ENCODE results near the gene ZNF273. TPM values are rescaled to one million over a fixed set of nuclear protein-coding genes. Genes with fewer than 3 reads are reported as not detected.

ZNF273 gene
- total RNA-seq, 1 donor, result 3.9 TPM

DNA sequence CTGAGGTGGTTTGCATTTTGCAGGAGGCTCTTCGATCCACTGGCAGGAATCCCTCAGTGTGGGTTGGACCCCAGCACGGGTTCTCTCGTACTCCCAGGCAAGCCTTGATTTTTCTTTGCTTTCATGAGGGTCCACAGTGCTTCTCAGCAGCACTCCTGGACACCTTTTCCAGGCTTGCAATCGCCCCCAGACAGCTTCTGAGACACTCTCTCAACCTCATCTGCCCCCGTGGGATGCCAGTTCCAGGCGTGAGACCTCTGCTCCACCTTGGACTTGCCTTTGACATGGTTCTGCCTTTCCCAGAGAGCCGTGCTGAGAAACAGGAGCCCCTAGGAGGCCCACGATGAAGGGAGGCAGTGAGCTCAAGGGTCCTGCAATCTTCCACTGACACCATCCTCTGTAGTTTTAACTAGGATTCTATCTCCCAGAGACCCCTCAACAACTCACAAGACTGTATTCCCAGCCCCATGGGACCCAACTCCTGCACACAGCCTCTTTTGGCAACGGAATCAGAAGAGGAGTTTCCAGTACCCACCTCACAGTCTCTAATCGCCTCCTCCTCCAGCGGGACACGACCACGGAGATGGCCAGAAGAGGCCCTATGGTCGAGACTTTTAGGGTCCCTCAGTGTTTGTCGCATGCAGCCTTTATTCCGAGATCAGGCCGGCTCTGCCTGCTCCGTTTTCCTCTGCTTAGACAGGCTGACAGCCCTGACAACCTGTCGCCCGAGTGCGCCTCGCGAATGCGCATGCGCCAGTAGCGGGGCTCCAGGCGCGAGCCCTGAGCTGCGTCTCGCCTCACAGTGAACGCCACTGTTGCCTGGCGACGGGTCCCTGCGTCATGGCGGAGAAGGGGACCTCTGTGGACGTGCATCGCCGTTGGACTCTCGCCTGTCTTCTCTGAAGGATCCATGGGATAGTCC is 26.0 kb upstream of the ZNF273 start:
- peak; percentile 5 for DNase-seq (ENCODE audit: low read depth)
- peak overlapping the region; percentile 43 for H3K4me3 ChIP-seq (ENCODE audit: low read depth, low read length)

DNA sequence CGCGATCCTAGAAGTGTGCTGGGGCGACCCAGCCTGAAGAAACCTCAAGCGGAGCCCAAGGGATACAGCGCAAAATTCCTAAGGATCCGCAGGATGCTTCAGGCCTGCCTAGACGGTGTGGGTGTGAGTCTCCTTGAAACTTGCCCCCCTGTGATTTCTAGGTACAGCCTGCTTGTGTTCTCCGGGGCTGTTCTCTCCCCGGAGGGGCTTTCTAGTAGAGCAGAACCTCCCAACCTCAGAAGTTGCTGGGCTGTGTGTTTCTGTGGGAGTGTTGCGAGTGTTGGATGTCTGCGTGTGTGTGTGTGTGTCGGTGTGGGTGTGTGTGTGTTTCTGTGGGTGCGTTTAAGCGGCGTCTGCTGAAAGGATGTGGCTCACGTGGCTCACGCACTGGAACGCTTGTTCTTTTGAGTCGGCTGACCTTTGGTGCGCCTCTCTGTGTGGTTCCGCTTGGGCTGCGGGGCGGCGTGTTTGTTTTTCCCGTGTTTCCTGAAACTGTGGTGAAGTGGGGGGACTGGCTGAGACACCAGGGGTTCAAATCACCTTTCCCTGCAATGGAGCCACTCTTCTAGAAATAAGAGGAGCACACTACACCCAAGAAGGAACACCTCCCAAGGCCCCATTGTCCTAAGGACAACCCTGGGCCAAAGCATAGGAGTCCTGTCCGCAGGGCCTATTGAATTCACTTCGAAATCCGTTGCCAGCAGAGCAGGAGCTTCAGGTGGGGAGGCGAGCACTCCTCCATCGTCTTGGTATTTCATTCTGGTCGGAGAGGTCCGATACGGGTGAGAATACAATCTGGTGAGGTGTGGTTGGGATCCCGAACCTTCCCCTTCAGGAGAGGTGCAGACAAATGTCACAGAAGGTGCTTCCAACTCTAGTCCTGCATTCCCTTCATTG is 25.1 kb upstream of the ZNF273 start:
- no peak for DNase-seq (ENCODE audit: low read depth)
- no peak overlapping the region for H3K4me3 ChIP-seq (ENCODE audit: low read depth, low read length)
- TF ChIP-seq, protein P1, sequence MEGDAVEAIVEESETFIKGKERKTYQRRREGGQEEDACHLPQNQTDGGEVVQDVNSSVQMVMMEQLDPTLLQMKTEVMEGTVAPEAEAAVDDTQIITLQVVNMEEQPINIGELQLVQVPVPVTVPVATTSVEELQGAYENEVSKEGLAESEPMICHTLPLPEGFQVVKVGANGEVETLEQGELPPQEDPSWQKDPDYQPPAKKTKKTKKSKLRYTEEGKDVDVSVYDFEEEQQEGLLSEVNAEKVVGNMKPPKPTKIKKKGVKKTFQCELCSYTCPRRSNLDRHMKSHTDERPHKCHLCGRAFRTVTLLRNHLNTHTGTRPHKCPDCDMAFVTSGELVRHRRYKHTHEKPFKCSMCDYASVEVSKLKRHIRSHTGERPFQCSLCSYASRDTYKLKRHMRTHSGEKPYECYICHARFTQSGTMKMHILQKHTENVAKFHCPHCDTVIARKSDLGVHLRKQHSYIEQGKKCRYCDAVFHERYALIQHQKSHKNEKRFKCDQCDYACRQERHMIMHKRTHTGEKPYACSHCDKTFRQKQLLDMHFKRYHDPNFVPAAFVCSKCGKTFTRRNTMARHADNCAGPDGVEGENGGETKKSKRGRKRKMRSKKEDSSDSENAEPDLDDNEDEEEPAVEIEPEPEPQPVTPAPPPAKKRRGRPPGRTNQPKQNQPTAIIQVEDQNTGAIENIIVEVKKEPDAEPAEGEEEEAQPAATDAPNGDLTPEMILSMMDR (IDR thresholded peaks at IDR 0.05; ENCODE audit: insufficient read depth, low read depth, low read length), result no peak

More for the DNA sequence above, 26.0 kb upstream of the ZNF273 start:
- TF ChIP-seq, protein P1 (IDR thresholded peaks at IDR 0.05; ENCODE audit: insufficient read depth, low read depth, low read length), result no peak

DNA sequence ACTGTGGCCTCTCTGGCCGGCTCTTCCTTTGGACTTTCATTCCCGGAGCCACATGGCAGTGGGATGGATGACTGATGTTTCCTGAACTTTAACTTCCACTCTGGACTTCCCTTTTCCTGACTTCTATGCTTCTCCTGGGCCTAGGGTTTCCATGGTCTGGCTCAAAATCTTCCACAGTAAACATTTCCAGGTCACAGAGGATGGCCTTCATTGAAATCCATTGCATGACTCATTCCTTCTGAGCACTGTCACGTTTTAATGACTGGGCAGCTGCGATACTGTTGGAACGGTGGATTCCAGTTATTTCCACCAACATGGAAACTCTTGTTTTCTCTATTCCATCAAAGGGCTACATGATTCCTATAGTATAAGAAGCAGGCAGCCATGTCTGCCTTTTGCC is 24.4 kb upstream of the ZNF273 start:
- peak; percentile 13 for DNase-seq (ENCODE audit: low read depth)
- TF ChIP-seq, protein P1 (IDR thresholded peaks at IDR 0.05; ENCODE audit: insufficient read depth, low read depth, low read length), result no peak
- no peak overlapping the region for H3K4me3 ChIP-seq (ENCODE audit: low read depth, low read length)

DNA sequence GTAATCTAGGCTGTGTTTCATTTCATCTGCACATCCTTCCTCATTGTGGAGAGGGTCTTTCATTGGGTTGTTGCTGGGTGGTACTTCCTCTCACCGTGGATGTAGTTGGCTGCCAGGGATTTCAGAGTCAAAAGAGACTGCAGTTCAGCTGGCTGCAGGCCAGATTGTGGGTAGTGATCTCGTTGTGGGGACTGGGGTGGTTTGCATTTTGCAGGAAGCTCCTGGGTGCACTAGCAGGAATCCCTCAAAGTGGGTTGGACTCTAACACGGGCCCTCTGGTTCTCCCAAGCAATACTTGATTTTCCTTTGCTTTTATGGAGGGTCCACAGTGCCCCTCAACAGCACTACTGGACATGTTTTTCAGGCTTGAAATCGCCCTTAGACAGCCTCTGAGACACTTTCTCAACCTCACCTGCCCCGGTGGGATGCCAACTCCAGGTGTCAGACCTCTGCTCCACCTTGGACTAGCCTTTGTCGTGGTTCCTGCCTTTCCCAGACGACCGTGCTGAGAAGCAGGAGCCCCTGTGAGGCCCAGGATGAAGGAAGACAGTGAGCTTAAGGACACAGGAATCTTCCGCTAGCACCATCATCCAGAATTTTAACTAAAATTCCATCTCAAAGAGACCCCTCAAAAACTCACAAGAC is 23.9 kb upstream of the ZNF273 start:
- no peak for DNase-seq (ENCODE audit: low read depth)
- no peak overlapping the region for H3K4me3 ChIP-seq (ENCODE audit: low read depth, low read length)
- TF ChIP-seq, protein P1 (IDR thresholded peaks at IDR 0.05; ENCODE audit: insufficient read depth, low read depth, low read length), result no peak

DNA sequence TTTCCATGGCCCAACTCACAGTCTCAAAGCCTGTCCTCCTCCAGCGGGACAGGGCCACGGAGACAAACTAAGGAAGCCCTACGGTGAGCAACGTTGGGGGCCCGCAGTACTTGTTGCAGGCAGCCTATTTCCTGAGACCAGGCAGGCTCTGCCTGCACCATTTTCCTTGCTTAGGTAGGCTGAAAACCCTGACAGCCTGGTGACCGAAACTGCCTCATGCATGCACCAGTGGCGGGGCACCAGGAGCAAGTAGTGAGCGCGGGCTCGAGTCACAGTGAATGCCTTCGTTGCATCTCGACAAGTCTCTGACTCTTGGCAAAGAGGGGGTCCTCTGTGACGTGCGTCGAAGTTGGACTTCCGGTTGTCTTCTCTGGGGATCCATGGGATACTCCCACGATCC is 23.3 kb upstream of the ZNF273 start:
- no peak for DNase-seq (ENCODE audit: low read depth)
- TF ChIP-seq, protein P1 (IDR thresholded peaks at IDR 0.05; ENCODE audit: insufficient read depth, low read depth, low read length), result no peak
- no peak overlapping the region for H3K4me3 ChIP-seq (ENCODE audit: low read depth, low read length)
